Anterior cingulate cortex (tissue), 58 donors: Measurements from ENCODE around the gene KRTAP1-5.
"Not testable (repeated sequence)": the region's sequence is repeated elsewhere in the genome, so short reads cannot be mapped to it uniquely, and the experiment has no call there.

Experiments
- DNase-seq, 58 donors: peaks; one replicate each; lab custom pipeline; 2025; lab: John Stamatoyannopoulos, UW

Gene KRTAP1-5

GRCh38 chr17:41026715-41027471 is at the start of gene KRTAP1-5:
KRTAP1-5 (minus strand) TSS chr17:41027208; CDS start chr17:41027155, 53 bp downstream.
- no peak for DNase-seq

- DNase-seq = no peak
Observed at GRCh38 chr17:41076788-41077187, 49.8 kb upstream of the KRTAP1-5 start.

- no peak for DNase-seq
Observed at GRCh38 chr17:41073676-41074075, 46.7 kb upstream of the KRTAP1-5 start.

GRCh38 chr17:41071606-41072360 is 44.8 kb upstream of the KRTAP1-5 start:
- no peak for DNase-seq

- DNase-seq = no peak
Observed at GRCh38 chr17:41069031-41069430, 42.0 kb upstream of the KRTAP1-5 start.

GRCh38 chr17:41067281-41067680 is 40.3 kb upstream of the KRTAP1-5 start:
- no peak for DNase-seq

GRCh38 chr17:41065829-41066624 is 39.0 kb upstream of the KRTAP1-5 start, which contains the start of gene KRTAP2-4:
KRTAP2-4 (minus strand) TSS chr17:41065879; CDS start chr17:41065845, 34 bp downstream.
- DNase-seq = no peak

GRCh38 chr17:41065016-41065689 is 38.1 kb upstream of the KRTAP1-5 start:
- not testable (repeated sequence) for DNase-seq

GRCh38 chr17:41064301-41064700 is 37.3 kb upstream of the KRTAP1-5 start:
- no peak for DNase-seq

GRCh38 chr17:41063449-41063848 is 36.4 kb upstream of the KRTAP1-5 start:
- no peak for DNase-seq

- no peak for DNase-seq
Observed at GRCh38 chr17:41061964-41062363, 35.0 kb upstream of the KRTAP1-5 start.

GRCh38 chr17:41060052-41060604 is 33.1 kb upstream of the KRTAP1-5 start, which contains the start of gene KRTAP2-3:
KRTAP2-3 (minus strand) TSS chr17:41060114; CDS start chr17:41060050, 64 bp downstream.
- DNase-seq = no peak

GRCh38 chr17:41059276-41060051 is 32.5 kb upstream of the KRTAP1-5 start:
- not testable (repeated sequence) for DNase-seq

GRCh38 chr17:41058741-41059140 is 31.7 kb upstream of the KRTAP1-5 start:
- no peak for DNase-seq

- DNase-seq = no peak
Observed at GRCh38 chr17:41057547-41057946, 30.5 kb upstream of the KRTAP1-5 start.

- not testable (repeated sequence) for DNase-seq
Observed at GRCh38 chr17:41055130-41055529, 28.1 kb upstream of the KRTAP1-5 start, which contains the start of gene KRTAP2-2. KRTAP2-2 (minus strand) TSS chr17:41055230; CDS start chr17:41055211, 19 bp downstream.

GRCh38 chr17:41054556-41054955 is 27.5 kb upstream of the KRTAP1-5 start:
- DNase-seq = not testable (repeated sequence)

- DNase-seq = no peak
Observed at GRCh38 chr17:41054025-41054424, 27.0 kb upstream of the KRTAP1-5 start.

GRCh38 chr17:41052566-41052965 is 25.6 kb upstream of the KRTAP1-5 start:
- no peak for DNase-seq
